Muscle of leg (tissue), 11 donors: ENCODE data around the gene GRID1. TPM values are rescaled to one million over a fixed set of nuclear protein-coding genes. Genes with fewer than 3 reads are reported as not detected.

Experiments used
- DNase-seq: peaks from one replicate; pipeline ENCODE4 v3.0.0; 2013
- H3K27ac ChIP-seq: one replicate; pipeline ENCODE4 v1.5.1; 2013; ENCODE audit warnings: mild to moderate bottlenecking, low read length, control low read depth
- H3K27me3 ChIP-seq: one replicate; pipeline ENCODE4 v1.6.1; 2013; ENCODE audit warnings: low read length; ENCODE audit not compliant: control insufficient read depth, insufficient read depth
- H3K36me3 ChIP-seq: one replicate; pipeline ENCODE4 v1.6.1; 2013; ENCODE audit warnings: low read length; ENCODE audit not compliant: control insufficient read depth, insufficient read depth
- H3K4me1 ChIP-seq: one replicate; pipeline ENCODE4 v1.6.1; 2013; ENCODE audit warnings: low read length; ENCODE audit not compliant: control insufficient read depth, insufficient read depth
- H3K4me3 ChIP-seq: one replicate; pipeline ENCODE4 v1.5.1; 2013; ENCODE audit warnings: low read length, control low read depth
- H3K9me3 ChIP-seq: replicated peaks from 2 replicates; pipeline ENCODE4 v1.6.1; 2013; ENCODE audit warnings: low read depth, low read length; ENCODE audit not compliant: control insufficient read depth
- WGBS: methylation state at CpG from one replicate; pipeline ENCODE4 v1.1.5; 2013; ENCODE audit warnings: missing lambda C conversion rate; ENCODE audit not compliant: insufficient coverage; 5-methylcytosine and 5-hydroxymethylcytosine counted together
- polyA plus RNA-seq, 8 donors: library from polyadenylated mRNA; unstranded; fragments of 120-200 nt; gene quantifications; one replicate each; pipeline versions ENCODE4 v1.2.1 to v1.2.3, GENCODE V29; 2013; ENCODE audit warnings: inconsistent platforms in 1 of 8, low replicate concordance in 1 of 8; ENCODE audit not compliant: insufficient read length in 8 of 8, insufficient read depth in 1 of 8
- total RNA-seq: library from RNA; stranded (reverse); fragments of 120-200 nt; gene quantifications from one replicate; pipeline ENCODE4 v1.2.4, GENCODE V29; 2013

The GRID1 gene
- total and polyA plus RNA-seq, 9 donors = 2.4 to 6.1 (median 3.1) TPM

GRCh38 chr10:86215046-86215445, 151.5 kb downstream of the GRID1 start:
- 21% methylated on average over 4 of the region's 4 CpGs for WGBS
- no peak for DNase-seq
- Histone ChIP-seq H3K4me3 (no peak overlapping the region), H3K27me3 (peaks cover 4% of the 10 kb centered on the region), H3K27ac (no peak overlapping the region), H3K4me1 (no peaks in the 10 kb centered on the region), H3K36me3 (no peaks in the 10 kb centered on the region), H3K9me3 (no peaks in the 10 kb centered on the region)

DNA sequence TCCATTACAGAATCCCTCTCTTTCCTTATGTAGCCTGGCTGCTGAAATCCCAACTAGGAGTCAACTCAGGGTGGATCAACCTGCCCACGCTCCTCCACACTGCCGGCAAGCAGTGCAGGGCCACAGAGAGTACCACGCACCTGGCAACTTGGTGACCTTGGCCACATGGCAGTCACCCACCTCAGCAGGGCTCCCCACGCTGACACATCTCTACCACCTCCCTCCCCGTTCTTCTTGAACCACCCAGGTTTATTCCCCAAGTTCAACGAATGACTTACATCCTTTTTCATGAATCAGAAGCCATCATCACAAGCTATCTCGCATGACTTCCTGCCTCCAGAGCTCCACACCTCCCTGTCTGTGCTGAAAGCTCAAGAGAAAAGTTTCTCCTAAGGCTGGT, 153.4 kb downstream of the GRID1 start:
- DNase-seq = no peak
- H3K27ac ChIP-seq = no peak overlapping the region
- no peak overlapping the region for H3K4me3 ChIP-seq
- WGBS = 85% methylated on average over 7 of the region's 7 CpGs
- no peaks in the 10 kb centered on the region for H3K9me3 ChIP-seq
- no peaks in the 10 kb centered on the region for H3K4me1 ChIP-seq
- H3K27me3 ChIP-seq = peaks cover 7% of the 10 kb centered on the region
- H3K36me3 ChIP-seq = no peaks in the 10 kb centered on the region

DNA sequence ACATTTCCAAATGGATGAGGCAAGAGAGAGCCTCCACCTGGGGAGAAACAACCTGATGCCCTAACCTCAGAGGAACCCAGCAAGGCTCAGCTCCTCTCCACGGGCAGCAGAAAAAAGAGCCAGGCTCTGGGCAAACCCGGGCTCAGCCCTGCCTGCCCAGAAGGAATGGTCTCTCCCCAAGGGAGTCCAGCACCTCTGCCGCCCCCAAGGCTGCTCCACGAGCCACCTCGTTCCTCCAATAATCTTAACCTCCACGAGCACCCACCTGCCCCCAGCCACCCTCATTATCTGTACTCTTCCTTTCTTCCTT, 154.2 kb downstream of the GRID1 start:
- Histone ChIP-seq H3K9me3 (no peaks in the 10 kb centered on the region), H3K4me1 (no peaks in the 10 kb centered on the region), H3K36me3 (no peaks in the 10 kb centered on the region), H3K27ac (no peak overlapping the region), H3K27me3 (peaks cover 7% of the 10 kb centered on the region), H3K4me3 (no peak overlapping the region)
- 73% methylated on average over 3 of the region's 6 CpGs for WGBS
- DNase-seq = no peak

GRCh38 chr10:86211691-86212390, 154.8 kb downstream of the GRID1 start:
- Histone ChIP-seq H3K4me3 (no peak overlapping the region), H3K36me3 (no peaks in the 10 kb centered on the region), H3K4me1 (no peaks in the 10 kb centered on the region), H3K27ac (no peak overlapping the region), H3K27me3 (peaks cover 6% of the 10 kb centered on the region), H3K9me3 (no peaks in the 10 kb centered on the region)
- 74% methylated on average over 8 of the region's 8 CpGs for WGBS
- no peak for DNase-seq

DNA sequence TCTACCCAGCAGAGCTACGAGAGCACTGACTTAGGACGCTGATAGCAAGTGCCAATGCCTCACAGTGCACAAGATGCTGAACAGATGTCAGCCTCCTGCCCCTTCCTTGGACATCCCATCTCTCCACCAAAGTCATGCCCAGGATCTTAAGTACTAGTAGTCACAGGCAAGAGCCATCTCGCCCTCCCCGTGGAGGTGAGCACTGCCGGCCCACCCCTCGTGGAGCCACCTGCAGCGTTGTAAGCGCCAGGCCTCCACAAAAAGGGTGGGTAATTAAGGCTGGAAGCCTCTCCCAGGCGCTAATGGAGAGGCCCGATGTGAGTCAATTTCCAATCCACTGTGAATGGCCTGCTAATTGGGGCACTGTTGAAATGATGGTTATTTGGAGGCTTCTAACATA, 156.2 kb downstream of the GRID1 start:
- H3K27me3 ChIP-seq = peaks cover 2% of the 10 kb centered on the region
- no peak overlapping the region for H3K27ac ChIP-seq
- H3K4me1 ChIP-seq = no peaks in the 10 kb centered on the region
- H3K36me3 ChIP-seq = no peaks in the 10 kb centered on the region
- no peaks in the 10 kb centered on the region for H3K9me3 ChIP-seq
- WGBS = 52% methylated on average over 9 of the region's 10 CpGs
- no peak for DNase-seq
- H3K4me3 ChIP-seq = no peak overlapping the region

- H3K9me3 ChIP-seq = no peaks in the 10 kb centered on the region
- no peaks in the 10 kb centered on the region for H3K36me3 ChIP-seq
- no peaks in the 10 kb centered on the region for H3K4me1 ChIP-seq
- WGBS = 67% methylated on average over 1 of the region's 1 CpG
- no peak overlapping the region for H3K27ac ChIP-seq
- no peak overlapping the region for H3K4me3 ChIP-seq
- DNase-seq = no peak
- H3K27me3 ChIP-seq = peaks cover 2% of the 10 kb centered on the region
Observed at GRCh38 chr10:86209726-86210125, 156.9 kb downstream of the GRID1 start.

GRCh38 chr10:86207226-86207625, 159.4 kb downstream of the GRID1 start:
- 75% methylated on average over 9 of the region's 12 CpGs for WGBS
- H3K36me3 ChIP-seq = no peaks in the 10 kb centered on the region
- H3K9me3 ChIP-seq = no peaks in the 10 kb centered on the region
- no peak overlapping the region for H3K4me3 ChIP-seq
- no peak for DNase-seq
- peaks cover 2% of the 10 kb centered on the region for H3K27me3 ChIP-seq
- no peaks in the 10 kb centered on the region for H3K4me1 ChIP-seq
- no peak overlapping the region for H3K27ac ChIP-seq

GRCh38 chr10:86206240-86206579, 160.4 kb downstream of the GRID1 start:
- DNase-seq = no peak
- Histone ChIP-seq H3K4me3 (no peak overlapping the region), H3K9me3 (no peaks in the 10 kb centered on the region), H3K27me3 (peaks cover 2% of the 10 kb centered on the region), H3K4me1 (no peaks in the 10 kb centered on the region), H3K27ac (no peak overlapping the region), H3K36me3 (no peaks in the 10 kb centered on the region)
- 95% methylated on average over 18 of the region's 18 CpGs for WGBS

DNA sequence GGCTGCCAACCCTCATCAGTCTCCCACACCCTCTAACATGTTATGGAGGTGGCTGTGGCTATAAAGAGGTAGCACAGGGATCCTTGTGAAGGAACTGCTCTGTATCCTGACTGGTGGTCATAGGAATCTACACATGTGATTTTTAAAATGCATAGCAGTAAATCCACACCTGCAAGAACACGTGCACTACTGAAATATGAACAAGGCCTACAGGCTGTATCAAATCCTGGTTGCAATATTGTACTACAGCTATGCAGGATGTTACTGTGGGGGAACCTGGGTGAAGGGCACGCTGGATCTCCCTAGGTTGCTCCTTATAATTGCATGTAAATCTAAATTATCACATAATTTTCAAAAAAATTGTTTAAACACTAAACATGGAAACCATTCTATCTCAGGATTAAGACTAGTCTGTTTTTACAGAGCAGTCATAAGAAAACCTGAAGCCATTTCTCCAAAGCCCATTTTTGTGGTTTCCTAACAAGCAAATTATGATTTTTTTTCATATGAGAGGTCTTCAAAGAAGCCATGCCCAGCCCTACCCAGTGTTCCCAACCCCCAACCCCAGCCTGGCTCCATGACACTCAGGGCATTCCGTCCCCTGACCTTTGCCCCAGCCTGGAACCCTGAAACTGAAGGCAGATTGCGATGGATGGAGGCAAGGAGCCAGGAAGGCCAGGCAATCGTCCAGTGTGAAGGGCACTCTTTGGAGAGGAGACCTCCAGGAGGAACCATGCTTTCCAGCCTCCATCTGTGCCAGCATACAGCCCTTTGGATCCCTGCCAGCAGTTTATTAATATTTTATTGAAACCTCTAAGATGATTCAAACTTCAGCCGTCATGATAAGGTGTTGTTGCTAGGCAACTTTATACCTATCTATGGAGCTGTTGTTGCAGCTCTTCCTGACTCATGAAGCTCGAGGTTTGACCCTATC, 161.0 kb downstream of the GRID1 start:
- Histone ChIP-seq H3K36me3 (no peaks in the 10 kb centered on the region), H3K27ac (no peak overlapping the region), H3K4me3 (no peak overlapping the region), H3K4me1 (no peaks in the 10 kb centered on the region), H3K9me3 (no peaks in the 10 kb centered on the region), H3K27me3 (peaks cover 2% of the 10 kb centered on the region)
- DNase-seq = no peak
- 75% methylated on average over 2 of the region's 7 CpGs for whole genome bisulfite sequencing

DNA sequence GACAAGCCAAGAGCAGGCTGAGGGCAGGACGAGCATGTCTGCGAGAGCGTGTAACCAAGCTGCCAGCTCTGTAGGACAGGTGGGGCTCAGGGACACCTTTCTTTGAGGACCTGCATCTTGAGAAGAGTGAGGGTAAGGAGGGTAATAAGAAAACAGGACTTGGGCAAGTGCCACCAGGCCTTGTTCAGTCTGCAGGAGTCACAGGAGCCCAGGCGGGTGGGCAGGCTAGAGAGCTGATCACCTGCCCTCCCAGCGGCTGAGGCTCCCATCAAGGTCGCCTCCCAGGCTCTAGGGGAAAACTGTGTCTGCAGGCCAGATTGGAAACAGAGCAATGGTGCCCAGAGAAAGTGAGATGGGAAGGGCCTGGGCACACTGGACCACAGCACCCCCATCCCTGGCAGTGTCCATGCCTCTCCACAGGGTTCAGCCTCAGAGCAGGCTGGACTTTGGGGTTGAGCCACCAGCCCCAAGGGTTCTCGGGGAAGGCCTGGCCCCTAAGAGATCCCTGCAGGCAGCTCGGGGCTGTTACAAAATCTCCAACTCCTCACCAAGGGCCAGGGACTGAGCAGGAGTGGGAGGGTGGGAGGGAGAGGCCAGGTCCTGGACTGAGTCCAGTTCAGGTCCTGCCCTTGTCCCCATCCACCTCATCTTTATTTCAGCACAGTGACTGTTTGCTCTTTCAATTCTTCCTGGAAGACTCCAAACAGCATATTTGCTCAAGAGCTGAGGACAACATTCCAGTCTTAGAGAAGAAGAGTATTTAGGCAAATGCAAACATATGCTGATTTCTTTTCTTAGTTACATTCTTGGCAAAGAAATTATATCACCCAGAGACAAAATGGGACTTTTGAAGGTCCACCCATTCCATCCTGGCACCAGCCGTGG, 161.9 kb downstream of the GRID1 start:
- no peaks in the 10 kb centered on the region for H3K9me3 ChIP-seq
- H3K27me3 ChIP-seq = no peaks in the 10 kb centered on the region
- 97% methylated on average over 5 of the region's 9 CpGs for WGBS
- no peaks in the 10 kb centered on the region for H3K4me1 ChIP-seq
- H3K27ac ChIP-seq = no peak overlapping the region
- H3K36me3 ChIP-seq = no peaks in the 10 kb centered on the region
- no peak for DNase-seq
- no peak overlapping the region for H3K4me3 ChIP-seq
